Breast epithelium (tissue), 3 donors: Measurements from ENCODE around the gene QRICH2.

Experiments used
- CTCF ChIP-seq, 3 donors: fragments of 450-650 bp; IDR thresholded peaks; one replicate each; pipeline ENCODE4 v1.5.1; 2016 to 2017; ENCODE audit warnings: antibody characterized with exemption in 3 of 3, mild to moderate bottlenecking in 3 of 3, moderate library complexity in 3 of 3
- POLR2A ChIP-seq: fragments of 450-650 bp; IDR thresholded peaks from one replicate; pipeline ENCODE4 v1.6.1; 2016; ENCODE audit warnings: antibody characterized with exemption, mild to moderate bottlenecking, moderate library complexity
- POLR2AphosphoS5 ChIP-seq, 3 donors: sonication (generic); formaldehyde crosslinking; IDR thresholded peaks; one replicate each; pipeline ENCODE4 v1.6.1; 2017; ENCODE audit warnings: antibody characterized with exemption in 3 of 3

- no peak for TF ChIP-seq POLR2A
- TF ChIP-seq CTCF (IDR thresholded peaks at IDR 0.05) = no peak
- no peak for TF ChIP-seq POLR2AphosphoS5 (IDR thresholded peaks at IDR 0.05)
Measured at GRCh38 chr17:76326306-76326705, 18.2 kb upstream of the QRICH2 start.
